Kidney (tissue), 14 donors: ENCODE results near the gene ULK4. TPM values are rescaled to one million over a fixed set of nuclear protein-coding genes. Genes with fewer than 3 reads are reported as not detected.

ENCODE experiments used
- DNase-seq, 5 donors: peaks; one replicate each; pipeline ENCODE4 v3.0.0-alpha.2; 2013 to 2020
- FAIRE-seq: peaks from 2 replicates; lab custom pipeline; 2012; peaks lifted over from hg19 to GRCh38; lab: Jason Lieb, UNC
- H3K27ac ChIP-seq, 2 donors: one replicate each; pipeline ENCODE4 v1.7.0; 2013; ENCODE audit warnings: low read depth in 2 of 2, low read length in 2 of 2, inconsistent platforms in 1 of 2
- H3K27me3 ChIP-seq: one replicate; pipeline ENCODE4 v1.7.1; 2013; ENCODE audit warnings: low read length, inconsistent platforms; ENCODE audit not compliant: control insufficient read depth, insufficient read depth
- H3K36me3 ChIP-seq, 3 donors: one replicate each; pipeline versions ENCODE4 v1.7.0 to v1.7.1; 2013; ENCODE audit warnings: low read length in 3 of 3, control low read depth in 1 of 3, inconsistent platforms in 1 of 3; ENCODE audit not compliant: insufficient read depth in 3 of 3, control insufficient read depth in 2 of 3
- H3K4me1 ChIP-seq, 3 donors: one replicate each; pipeline versions ENCODE4 v1.7.0 to v1.7.1; 2013; ENCODE audit warnings: low read length in 3 of 3, inconsistent platforms in 1 of 3, low read depth in 1 of 3; ENCODE audit not compliant: control insufficient read depth in 2 of 3, insufficient read depth in 2 of 3
- H3K4me3 ChIP-seq, 3 donors: one replicate each; pipeline versions ENCODE4 v1.7.0 to v1.8.1; 2013; ENCODE audit warnings: low read length in 3 of 3, control low read depth in 1 of 3, inconsistent platforms in 1 of 3
- H3K9ac ChIP-seq, 3 donors: one replicate each; pipeline versions ENCODE4 v1.7.0 to v1.7.1; 2013; ENCODE audit warnings: low read length in 3 of 3, control low read depth in 1 of 3, inconsistent platforms in 1 of 3
- H3K9me3 ChIP-seq, 3 donors: one replicate each; pipeline versions ENCODE4 v1.7.0 to v1.7.1; 2013; ENCODE audit warnings: low read length in 3 of 3, control low read depth in 1 of 3, inconsistent platforms in 1 of 3; ENCODE audit not compliant: control insufficient read depth in 2 of 3, insufficient read depth in 1 of 3
- intact Hi-C: fragments of 100-400 bp; cut with DNase I; formaldehyde crosslinking; loops from one replicate; pipeline ENCODE4 v1.11.1; 2022
- polyA plus RNA-seq: library from polyadenylated mRNA; stranded (reverse); fragments of 350-450 nt; fragmentation: Illumina TruSeq; extraction: RNeasy Lipid Tissue Mini Kit (QIAGEN cat#74804); gene quantifications from one replicate; pipeline ENCODE4 v1.2.3, GENCODE V29; 2014; ENCODE audit warnings: low read depth, low replicate concordance; ENCODE audit not compliant: insufficient read depth
- total RNA-seq: library from RNA; stranded (reverse); fragmentation: NEBNext Ultra II Directional; extraction: Animal tissue kit (Norgen Biotek cat#: 25700); gene quantifications from one replicate; pipeline ENCODE4 v1.2.1, GENCODE V29; 2021
- TF ChIP-seq, protein P1 (sequence below): IDR thresholded peaks from 3 replicates; pipeline ENCODE4 v1.5.1; 2012; ENCODE audit warnings: mild to moderate bottlenecking, moderate library complexity, borderline replicate concordance; ENCODE audit not compliant: insufficient read depth; ENCODE audit errors: extremely low read depth
- donor health status: control.
- donor health status: control.
- donor health status: control.
- donor health status: control.
- donor health status: control.
- donor health status: DM: yes; HTN: yes; CAD: no.
- donor health status: Normal renal cell carcinoma (clear cell type).

The ULK4 gene
- total and polyA plus RNA-seq, 2 donors from 2014 or later, result 4.6 to 20.5 TPM

DNA sequence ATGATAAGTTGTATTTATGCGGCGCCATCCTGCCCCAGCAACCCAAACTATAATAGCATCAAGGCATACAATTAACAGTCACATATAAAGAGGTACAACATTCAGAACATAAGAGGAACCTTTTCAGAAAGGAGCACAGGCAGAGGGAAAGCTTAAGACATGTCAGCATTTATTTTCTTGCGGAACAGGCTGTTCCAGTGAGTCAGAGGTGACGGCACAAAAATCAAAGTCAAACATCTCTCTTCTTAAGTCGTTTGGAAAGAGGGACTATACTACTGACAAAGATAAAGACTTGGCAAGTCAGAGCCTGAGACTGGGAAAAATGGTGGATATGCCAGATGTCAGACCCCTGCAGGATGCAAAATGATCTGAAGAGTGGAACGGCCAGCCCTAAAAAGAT is 634.2 kb downstream of the ULK4 start:
- Histone ChIP-seq H3K27ac (no peak overlapping the region), H3K36me3 (no peaks in the 10 kb centered on the region), H3K9ac (no peak overlapping the region), H3K27me3 (no peaks in the 10 kb centered on the region), H3K4me3 (no peak overlapping the region), H3K4me1 (no peaks in the 10 kb centered on the region), H3K9me3 (no peaks in the 10 kb centered on the region)
- no peak for FAIRE-seq
- no peak for DNase-seq
- TF ChIP-seq, protein P1, sequence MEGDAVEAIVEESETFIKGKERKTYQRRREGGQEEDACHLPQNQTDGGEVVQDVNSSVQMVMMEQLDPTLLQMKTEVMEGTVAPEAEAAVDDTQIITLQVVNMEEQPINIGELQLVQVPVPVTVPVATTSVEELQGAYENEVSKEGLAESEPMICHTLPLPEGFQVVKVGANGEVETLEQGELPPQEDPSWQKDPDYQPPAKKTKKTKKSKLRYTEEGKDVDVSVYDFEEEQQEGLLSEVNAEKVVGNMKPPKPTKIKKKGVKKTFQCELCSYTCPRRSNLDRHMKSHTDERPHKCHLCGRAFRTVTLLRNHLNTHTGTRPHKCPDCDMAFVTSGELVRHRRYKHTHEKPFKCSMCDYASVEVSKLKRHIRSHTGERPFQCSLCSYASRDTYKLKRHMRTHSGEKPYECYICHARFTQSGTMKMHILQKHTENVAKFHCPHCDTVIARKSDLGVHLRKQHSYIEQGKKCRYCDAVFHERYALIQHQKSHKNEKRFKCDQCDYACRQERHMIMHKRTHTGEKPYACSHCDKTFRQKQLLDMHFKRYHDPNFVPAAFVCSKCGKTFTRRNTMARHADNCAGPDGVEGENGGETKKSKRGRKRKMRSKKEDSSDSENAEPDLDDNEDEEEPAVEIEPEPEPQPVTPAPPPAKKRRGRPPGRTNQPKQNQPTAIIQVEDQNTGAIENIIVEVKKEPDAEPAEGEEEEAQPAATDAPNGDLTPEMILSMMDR, result no peak
- intact Hi-C loops, result no loop called here

DNA sequence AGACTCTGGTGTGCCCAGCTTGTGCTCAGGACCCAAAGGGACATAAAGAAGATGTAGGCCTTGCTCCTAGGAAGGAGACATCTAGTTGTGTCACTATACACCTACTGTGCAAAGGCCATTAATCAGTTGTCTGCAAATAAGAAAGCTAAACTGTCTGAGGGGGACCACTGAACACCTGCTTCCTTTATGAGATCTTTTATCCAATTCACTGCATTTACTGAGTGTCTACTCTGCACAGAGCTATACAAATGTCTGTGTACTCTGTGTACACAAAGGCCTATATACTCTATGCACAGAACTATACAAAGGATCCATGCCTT is 637.8 kb downstream of the ULK4 start:
- Histone ChIP-seq H3K36me3 (no peaks in the 10 kb centered on the region), H3K9ac (no peak overlapping the region), H3K4me1 (no peaks in the 10 kb centered on the region), H3K9me3 (no peaks in the 10 kb centered on the region), H3K4me3 (no peak overlapping the region), H3K27ac (no peak overlapping the region), H3K27me3 (no peaks in the 10 kb centered on the region)
- DNase-seq, result no peak
- intact Hi-C loops, result no loop called here
- no peak for FAIRE-seq
- TF ChIP-seq, protein P1, result no peak

DNA sequence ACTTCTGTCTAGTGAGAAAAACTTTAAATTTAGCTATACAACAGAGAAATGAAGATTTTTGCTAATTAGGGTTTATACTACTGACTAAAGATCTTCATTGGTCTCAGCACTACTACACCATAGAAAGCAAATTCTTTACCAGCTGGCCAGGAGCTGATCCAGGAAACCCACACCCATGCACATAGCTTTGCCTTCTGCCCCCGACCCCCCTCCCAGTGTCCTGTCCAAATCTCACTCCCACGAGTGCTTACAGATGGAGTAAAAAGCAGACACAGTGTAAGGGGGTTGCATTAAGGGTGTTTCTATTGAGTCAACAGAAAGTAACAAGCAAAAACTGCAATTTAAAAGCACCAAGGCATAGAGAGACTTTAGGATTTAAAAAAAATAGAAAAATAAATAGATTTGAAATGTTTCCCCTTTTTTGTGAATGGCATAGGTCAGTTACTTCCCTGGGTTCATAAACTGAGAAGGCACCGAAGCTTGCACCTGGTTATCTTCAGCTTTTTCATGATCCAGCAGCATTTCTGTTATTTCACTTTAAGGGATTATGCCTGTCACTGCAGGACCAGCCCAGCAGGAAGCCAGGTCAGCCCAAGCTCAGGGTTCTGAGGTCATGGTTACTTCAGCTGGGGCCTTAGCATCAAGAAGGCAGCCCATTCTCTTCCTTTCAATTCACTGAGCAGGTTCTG is 638.3 kb downstream of the ULK4 start:
- no peaks in the 10 kb centered on the region for H3K9me3 ChIP-seq
- no peak for FAIRE-seq
- no peak for DNase-seq
- TF ChIP-seq, protein P1, result no peak
- no peak overlapping the region for H3K4me3 ChIP-seq
- intact Hi-C loops, result no loop called here
- H3K27me3 ChIP-seq, result no peaks in the 10 kb centered on the region
- H3K36me3 ChIP-seq, result no peaks in the 10 kb centered on the region
- no peaks in the 10 kb centered on the region for H3K4me1 ChIP-seq
- H3K9ac ChIP-seq, result no peak overlapping the region
- no peak overlapping the region for H3K27ac ChIP-seq

DNA sequence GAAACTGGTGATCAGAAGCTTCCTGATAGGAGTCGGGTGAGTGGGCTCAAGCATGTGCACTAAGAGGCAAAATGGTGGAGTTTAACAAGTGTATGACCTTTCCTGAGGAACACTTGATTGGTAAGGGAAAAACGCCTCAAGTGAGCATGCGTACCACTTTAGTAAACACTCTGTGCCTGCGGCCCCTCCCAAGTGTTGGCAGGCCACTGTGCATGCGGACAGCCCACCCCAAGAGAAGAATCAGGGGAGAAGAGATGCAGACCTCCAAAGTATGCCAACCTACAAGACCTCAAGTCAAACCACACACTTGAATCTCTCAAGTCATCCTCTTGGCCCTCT is 640.3 kb downstream of the ULK4 start:
- no peak overlapping the region for H3K9ac ChIP-seq
- TF ChIP-seq, protein P1, result no peak
- DNase-seq (no peak), FAIRE-seq (no peak)
- no peak overlapping the region for H3K27ac ChIP-seq
- H3K4me1 ChIP-seq, result no peaks in the 10 kb centered on the region
- H3K4me3 ChIP-seq, result no peak overlapping the region
- H3K36me3 ChIP-seq, result no peaks in the 10 kb centered on the region
- H3K27me3 ChIP-seq, result no peaks in the 10 kb centered on the region
- intact Hi-C loops, result no loop called here
- H3K9me3 ChIP-seq, result no peaks in the 10 kb centered on the region
